Measurements from ENCODE around the gene MARCHF11. TPM values are rescaled to one million over a fixed set of nuclear protein-coding genes. Genes with fewer than 3 reads are reported as not detected.

MARCHF11 gene
- total and polyA plus RNA-seq, 2 donors (not counting 1 experiment from before 2014, with no cell fraction given), result not detected

GRCh38 chr5:16143361-16144049 is 36.1 kb downstream of the MARCHF11 start:
- no peaks in the 10 kb centered on the region for H3K27me3 Mint-ChIP-seq
- Histone ChIP-seq H3K27me3 (replicated peaks in 1 of 4; ENCODE audit: control extremely low read depth in 1 of 4, control insufficient read depth in 3 of 4, insufficient read depth in 4 of 4, low read length in 3 of 4) (no peaks in the 10 kb centered on the region), H3K4me3 (ENCODE audit: control extremely low read depth in 1 of 5, extremely low read depth in 1 of 5, insufficient read depth in 1 of 5, low read depth in 2 of 5, low read length in 4 of 5) (no peak overlapping the region), H2AFZ (ENCODE audit: insufficient read depth, low read depth, low read length, poor library complexity, severe bottlenecking) (no peak overlapping the region), H3K9ac (ENCODE audit: low read length) (no peak overlapping the region), H3K36me3 (replicated peaks in 1 of 2; ENCODE audit: control extremely low read depth in 1 of 2, control insufficient read depth in 1 of 2, extremely low read depth in 1 of 2, insufficient read depth in 2 of 2, low read length in 1 of 2) (no peaks in the 10 kb centered on the region), H3K27ac (ENCODE audit: low read length in 2 of 2) (no peak overlapping the region), H3K4me2 (replicated peaks; ENCODE audit: low read depth, low read length, poor library complexity, severe bottlenecking) (no peak overlapping the region), H3K4me1 (ENCODE audit: control insufficient read depth in 2 of 2, insufficient read depth in 2 of 2, low read length in 2 of 2) (no peaks in the 10 kb centered on the region), H3K9me3 (ENCODE audit: control extremely low read depth in 1 of 3, control insufficient read depth in 2 of 3, insufficient read depth in 1 of 3, low read length in 2 of 3) (peaks cover 0 to 2% (median 0%) of the 10 kb centered on the region in 3 donors), H3K79me2 (ENCODE audit: control insufficient read depth, insufficient read depth, low read length) (no peaks in the 10 kb centered on the region), H4K20me1 (ENCODE audit: control insufficient read depth, insufficient read depth, low read length, poor library complexity, severe bottlenecking) (no peaks in the 10 kb centered on the region)
- ATAC-seq (ENCODE audit: low read depth), result no peak
- intact Hi-C loops (cut with micrococcal nuclease), result no loop called here
- CTCF ChIA-PET, result no interaction called here
- no peak for TF ChIP-seq CTCF (IDR thresholded peaks at IDR 0.05)
- TF ChIP-seq EZH2 (IDR thresholded peaks at IDR 0.05; ENCODE audit: borderline replicate concordance, insufficient read depth, low read depth, low read length, poor library complexity, severe bottlenecking), result no peak
- WGBS (ENCODE audit: insufficient coverage), result 87% methylated on average over 5 of the region's 5 CpGs
- H3K27ac Mint-ChIP-seq, result no peak overlapping the region
- POLR2A ChIA-PET, result no interaction called here
- H3K9me3 Mint-ChIP-seq (ENCODE audit: insufficient read depth), result peaks cover 3% of the 10 kb centered on the region
- DNase-seq, result no peak
- no peaks in the 10 kb centered on the region for H3K4me1 Mint-ChIP-seq
- H3K4me3 Mint-ChIP-seq, result no peak overlapping the region

GRCh38 chr5:16140944-16141343 is 38.6 kb downstream of the MARCHF11 start:
- peaks cover 6% of the 10 kb centered on the region for H3K9me3 Mint-ChIP-seq (ENCODE audit: insufficient read depth)
- H3K79me2 ChIP-seq (ENCODE audit: control insufficient read depth, insufficient read depth, low read length), result no peaks in the 10 kb centered on the region
- H3K4me2 ChIP-seq (replicated peaks; ENCODE audit: low read depth, low read length, poor library complexity, severe bottlenecking), result no peak overlapping the region
- POLR2A ChIA-PET, result no interaction called here
- TF ChIP-seq EZH2 (IDR thresholded peaks at IDR 0.05; ENCODE audit: borderline replicate concordance, insufficient read depth, low read depth, low read length, poor library complexity, severe bottlenecking) (no peak), CTCF (IDR thresholded peaks at IDR 0.05) (no peak)
- H2AFZ ChIP-seq (ENCODE audit: insufficient read depth, low read depth, low read length, poor library complexity, severe bottlenecking), result no peak overlapping the region
- no peak overlapping the region for H3K27ac ChIP-seq (ENCODE audit: low read length in 2 of 2)
- peaks cover 0 to 9% (median 4%) of the 10 kb centered on the region in 3 donors for H3K9me3 ChIP-seq (ENCODE audit: control extremely low read depth in 1 of 3, control insufficient read depth in 2 of 3, insufficient read depth in 1 of 3, low read length in 2 of 3)
- no peaks in the 10 kb centered on the region for H3K36me3 ChIP-seq (replicated peaks in 1 of 2; ENCODE audit: control extremely low read depth in 1 of 2, control insufficient read depth in 1 of 2, extremely low read depth in 1 of 2, insufficient read depth in 2 of 2, low read length in 1 of 2)
- no peak overlapping the region for H3K4me3 Mint-ChIP-seq
- H3K4me1 ChIP-seq (ENCODE audit: control insufficient read depth in 2 of 2, insufficient read depth in 2 of 2, low read length in 2 of 2), result no peaks in the 10 kb centered on the region
- H4K20me1 ChIP-seq (ENCODE audit: control insufficient read depth, insufficient read depth, low read length, poor library complexity, severe bottlenecking), result no peaks in the 10 kb centered on the region
- H3K27me3 Mint-ChIP-seq, result no peaks in the 10 kb centered on the region
- CTCF ChIA-PET, result no interaction called here
- no peak overlapping the region for H3K27ac Mint-ChIP-seq
- no peaks in the 10 kb centered on the region for H3K27me3 ChIP-seq (replicated peaks in 1 of 4; ENCODE audit: control extremely low read depth in 1 of 4, control insufficient read depth in 3 of 4, insufficient read depth in 4 of 4, low read length in 3 of 4)
- intact Hi-C loops (cut with micrococcal nuclease), result no loop called here
- DNase-seq (no peak), ATAC-seq (ENCODE audit: low read depth) (no peak)
- no peak overlapping the region for H3K4me3 ChIP-seq (ENCODE audit: control extremely low read depth in 1 of 5, extremely low read depth in 1 of 5, insufficient read depth in 1 of 5, low read depth in 2 of 5, low read length in 4 of 5)
- H3K9ac ChIP-seq (ENCODE audit: low read length), result no peak overlapping the region
- H3K4me1 Mint-ChIP-seq, result no peaks in the 10 kb centered on the region
- WGBS (ENCODE audit: insufficient coverage), result 83% methylated on average over 1 of the region's 4 CpGs
